Activated naive CD4-positive, alpha-beta T cell treated with anti-CD3 and anti-CD28 coated beads, Interleukin-2, amount 50 U/mL, for 16 hours (primary cell): ENCODE measurements around the gene ABHD3.
"Not testable (repeated sequence)": the region's sequence is repeated elsewhere in the genome, so short reads cannot be mapped to it uniquely, and the experiment has no call there.

Source experiments
- DNase-seq: peaks from one replicate; pipeline ENCODE4 v3.0.0-alpha.2; 2020

ABHD3 gene, protein sequence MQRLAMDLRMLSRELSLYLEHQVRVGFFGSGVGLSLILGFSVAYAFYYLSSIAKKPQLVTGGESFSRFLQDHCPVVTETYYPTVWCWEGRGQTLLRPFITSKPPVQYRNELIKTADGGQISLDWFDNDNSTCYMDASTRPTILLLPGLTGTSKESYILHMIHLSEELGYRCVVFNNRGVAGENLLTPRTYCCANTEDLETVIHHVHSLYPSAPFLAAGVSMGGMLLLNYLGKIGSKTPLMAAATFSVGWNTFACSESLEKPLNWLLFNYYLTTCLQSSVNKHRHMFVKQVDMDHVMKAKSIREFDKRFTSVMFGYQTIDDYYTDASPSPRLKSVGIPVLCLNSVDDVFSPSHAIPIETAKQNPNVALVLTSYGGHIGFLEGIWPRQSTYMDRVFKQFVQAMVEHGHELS

DNA sequence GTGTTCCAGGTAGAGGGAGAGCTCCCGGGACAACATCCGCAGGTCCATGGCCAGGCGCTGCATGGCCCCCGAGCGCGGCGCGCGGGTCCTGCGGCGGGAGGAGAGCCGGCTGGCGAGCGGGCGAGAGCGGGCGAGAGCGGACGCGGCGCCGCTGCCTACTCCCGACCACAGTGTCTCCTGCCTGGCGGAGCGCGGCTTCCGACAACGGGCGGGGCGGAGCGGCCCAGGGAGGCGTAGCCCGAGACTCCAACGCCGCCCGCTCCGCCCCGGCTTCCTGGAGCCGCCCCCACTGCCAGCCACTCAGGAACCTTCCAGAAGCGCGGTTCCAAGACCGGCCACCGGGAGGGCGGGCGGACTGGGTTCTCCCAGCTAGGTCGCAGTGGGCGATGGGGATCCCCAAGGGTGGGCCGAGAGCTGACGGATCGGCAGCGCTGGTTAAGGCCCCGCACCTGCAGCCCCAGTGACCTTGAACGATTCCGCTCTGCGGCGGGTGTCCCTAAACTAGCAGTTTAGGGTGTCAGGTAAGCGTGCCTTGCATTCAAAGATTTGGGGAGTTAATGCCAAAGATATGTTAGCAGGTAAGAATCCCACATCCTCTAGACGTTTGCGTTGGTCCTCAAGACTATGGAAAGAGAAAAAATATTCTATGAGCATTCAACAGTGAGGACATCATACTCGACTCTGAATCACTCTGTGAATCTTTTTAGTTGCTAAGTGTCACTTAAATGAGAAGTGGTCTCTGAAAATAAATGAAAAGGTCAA is at the start of gene ABHD3:
TSS of gene ABHD3 (minus strand) at position 172 of the 762 bp plus-strand sequence. CDS start at position 63, 109 bp downstream.
- DNase-seq: peak; percentile 92

DNA sequence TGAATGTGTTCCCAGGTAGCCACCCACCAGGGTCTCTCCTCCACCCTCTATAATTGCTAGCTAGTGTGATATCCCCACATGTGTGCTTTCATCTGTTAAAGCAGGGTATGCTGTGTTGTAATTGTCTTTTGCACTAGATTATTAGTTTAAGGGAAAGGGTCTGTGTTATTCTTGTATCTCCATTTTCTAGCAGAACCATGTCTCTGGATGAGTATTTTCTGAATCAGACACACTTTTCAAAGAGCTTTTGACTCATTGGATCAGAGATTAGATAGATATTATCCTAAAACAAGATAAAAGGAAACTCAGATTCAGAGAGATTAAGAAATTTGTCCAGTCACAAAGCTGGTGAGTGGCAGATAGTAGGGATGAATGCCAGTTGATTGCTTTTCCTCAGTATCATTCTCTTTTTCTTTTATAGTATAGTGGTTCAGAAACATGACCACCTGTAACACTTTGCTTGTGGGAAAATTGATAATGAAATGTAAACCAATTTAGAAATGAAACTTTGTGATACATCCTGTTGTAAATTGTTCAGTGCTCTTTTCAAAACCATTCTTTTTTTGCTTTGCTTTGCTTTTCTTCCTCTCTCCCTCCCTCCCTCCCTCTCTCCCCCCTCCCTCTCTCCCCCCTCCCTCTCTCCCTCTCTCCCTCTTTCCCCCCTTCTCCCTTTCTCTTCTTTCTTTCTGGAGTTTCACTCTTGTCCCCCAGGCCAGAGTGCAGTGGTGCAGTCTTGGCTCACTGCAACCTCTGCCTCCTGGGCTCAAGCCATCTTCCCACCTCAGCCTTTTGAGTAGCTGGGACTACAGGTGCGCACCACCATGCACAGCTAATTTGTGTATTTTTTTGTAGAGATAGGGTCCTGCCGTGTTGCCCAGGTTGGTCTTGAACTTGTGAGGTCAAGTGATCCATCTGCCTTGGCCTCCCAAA is 43.5 kb upstream of the ABHD3 start:
- DNase-seq: no peak

DNA sequence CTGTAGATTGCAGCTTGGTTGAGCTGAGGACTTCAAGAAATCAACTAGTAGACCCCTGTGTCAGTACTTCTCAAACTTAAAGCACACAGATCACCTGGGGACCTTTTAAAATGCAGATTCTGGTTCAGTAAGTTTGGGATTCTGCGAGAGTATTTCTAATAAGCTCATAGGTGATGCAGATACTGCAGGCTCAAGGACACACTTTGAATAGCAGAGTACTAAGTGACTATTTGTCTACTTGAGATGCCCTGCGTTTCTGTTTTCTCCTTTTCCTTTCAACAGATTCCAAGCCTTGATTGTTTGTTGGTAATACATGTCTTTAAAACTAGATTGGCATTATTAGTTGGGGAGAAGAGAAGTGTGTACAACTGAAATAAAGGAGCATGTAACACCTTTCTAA is 42.7 kb upstream of the ABHD3 start:
- DNase-seq: no peak

DNA sequence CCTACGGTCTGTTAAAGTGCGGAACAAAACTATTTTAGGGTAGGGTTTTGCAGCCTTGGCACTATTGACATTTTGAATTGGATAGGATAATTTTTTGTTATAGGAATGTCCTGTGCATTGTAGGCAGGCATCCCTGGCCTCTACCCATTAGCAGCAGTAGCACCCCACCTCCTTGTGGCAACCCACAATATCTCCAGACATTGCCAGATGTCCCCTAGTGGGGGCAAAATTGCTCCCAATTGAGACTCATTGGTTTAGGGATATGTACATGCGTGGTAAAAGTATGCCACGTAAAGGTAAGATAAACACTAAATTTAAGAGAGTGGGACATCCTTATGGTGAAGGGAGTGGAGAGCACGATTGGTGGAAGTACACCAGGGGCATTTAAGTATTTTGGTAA is 40.7 kb upstream of the ABHD3 start:
- DNase-seq: no peak

DNA sequence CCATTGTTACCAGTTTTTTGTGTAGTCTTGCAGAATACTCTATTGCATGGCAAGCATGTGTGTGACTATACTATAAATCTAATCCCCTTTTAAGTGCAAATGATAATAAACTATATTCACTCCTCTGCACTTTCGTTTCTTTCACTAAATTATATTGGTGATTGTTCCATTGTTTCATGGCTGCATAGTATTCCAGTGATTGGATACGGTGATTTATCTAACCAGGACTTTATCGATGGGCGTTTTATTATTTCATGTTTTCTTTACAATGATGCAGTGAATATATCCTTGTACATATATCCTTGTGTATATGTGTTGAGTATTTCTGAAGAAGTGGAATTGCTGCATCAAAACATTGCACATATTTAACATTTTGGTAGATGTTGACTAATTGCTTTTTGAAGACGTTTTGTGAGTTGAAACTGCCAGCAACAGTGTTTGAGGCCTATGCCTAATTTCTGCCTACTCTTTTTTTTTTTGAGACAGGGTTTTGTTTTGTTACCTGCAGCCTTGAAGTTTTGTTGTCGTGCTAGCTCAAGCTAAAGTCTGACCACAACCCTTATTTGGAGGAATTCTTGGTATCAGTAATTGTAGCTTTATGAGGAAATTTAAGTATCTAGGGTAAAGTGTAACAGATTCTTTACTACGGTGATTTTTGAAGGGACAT is 38.7 kb upstream of the ABHD3 start:
- DNase-seq: no peak

DNA sequence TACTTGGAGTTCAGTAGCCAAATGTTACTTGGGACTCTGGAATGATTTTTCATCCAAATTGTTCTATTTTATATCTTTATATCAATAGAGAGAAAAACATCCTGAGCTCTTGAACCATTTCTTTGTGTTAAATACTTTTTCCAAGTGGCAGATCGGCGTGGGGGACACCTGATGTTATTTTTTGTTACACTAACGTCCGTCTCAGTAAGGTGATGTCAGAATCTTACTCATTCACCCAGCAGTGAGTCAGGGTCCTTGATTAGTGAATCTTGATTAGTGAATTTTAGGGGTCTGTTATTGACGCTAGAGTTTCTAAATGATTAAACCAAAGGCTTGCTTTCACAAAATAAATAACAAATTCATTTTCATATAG is 37.7 kb upstream of the ABHD3 start:
- no peak for DNase-seq

DNA sequence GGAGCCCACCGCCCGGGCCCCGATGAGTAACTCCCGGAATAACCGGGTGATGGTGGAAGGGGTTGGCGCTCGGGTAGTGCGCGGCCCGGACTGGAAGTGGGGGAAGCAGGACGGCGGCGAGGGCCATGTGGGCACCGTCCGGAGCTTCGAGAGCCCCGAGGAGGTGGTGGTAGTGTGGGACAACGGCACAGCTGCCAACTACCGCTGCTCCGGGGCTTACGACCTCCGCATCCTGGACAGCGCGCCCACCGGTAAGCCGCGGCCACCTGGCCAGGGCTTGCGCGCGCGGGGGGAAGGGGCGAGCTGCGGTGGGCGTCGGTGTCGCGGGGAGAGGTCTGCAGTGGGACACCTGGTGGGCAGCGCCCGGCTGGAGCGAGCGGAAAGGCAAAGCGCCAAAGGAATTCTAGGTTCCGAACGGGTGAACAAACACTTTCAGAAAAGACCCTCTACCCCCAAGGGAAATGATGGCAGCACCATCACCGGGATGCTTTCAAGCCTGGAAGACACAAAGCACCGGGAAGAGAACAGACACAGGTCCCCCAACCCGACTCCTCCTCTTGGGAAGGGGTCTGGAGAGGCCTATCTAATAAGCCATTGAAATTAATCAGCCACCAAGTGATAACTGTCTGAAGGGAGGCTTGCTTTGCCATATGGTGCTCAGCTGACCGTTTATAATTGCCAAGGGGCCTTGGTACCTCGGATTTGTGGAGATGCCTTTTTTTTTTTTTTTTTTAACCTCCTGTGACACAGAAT is 37.2 kb upstream of the ABHD3 start:
- peak; percentile 41 for DNase-seq

DNA sequence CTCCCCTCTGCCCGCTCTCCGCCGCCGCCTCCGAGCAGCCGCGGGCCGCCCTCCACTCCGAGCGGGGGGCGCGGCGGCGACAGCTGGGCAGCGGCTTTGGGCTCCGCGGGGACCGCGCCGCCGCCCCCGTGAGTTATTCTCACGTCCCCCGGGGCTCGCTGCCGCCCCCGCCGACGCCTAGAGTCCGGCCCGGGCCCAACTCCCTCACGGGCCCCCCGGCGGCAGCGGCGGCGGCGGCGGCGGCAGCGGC is 36.7 kb upstream of the ABHD3 start:
- DNase-seq: no peak

DNA sequence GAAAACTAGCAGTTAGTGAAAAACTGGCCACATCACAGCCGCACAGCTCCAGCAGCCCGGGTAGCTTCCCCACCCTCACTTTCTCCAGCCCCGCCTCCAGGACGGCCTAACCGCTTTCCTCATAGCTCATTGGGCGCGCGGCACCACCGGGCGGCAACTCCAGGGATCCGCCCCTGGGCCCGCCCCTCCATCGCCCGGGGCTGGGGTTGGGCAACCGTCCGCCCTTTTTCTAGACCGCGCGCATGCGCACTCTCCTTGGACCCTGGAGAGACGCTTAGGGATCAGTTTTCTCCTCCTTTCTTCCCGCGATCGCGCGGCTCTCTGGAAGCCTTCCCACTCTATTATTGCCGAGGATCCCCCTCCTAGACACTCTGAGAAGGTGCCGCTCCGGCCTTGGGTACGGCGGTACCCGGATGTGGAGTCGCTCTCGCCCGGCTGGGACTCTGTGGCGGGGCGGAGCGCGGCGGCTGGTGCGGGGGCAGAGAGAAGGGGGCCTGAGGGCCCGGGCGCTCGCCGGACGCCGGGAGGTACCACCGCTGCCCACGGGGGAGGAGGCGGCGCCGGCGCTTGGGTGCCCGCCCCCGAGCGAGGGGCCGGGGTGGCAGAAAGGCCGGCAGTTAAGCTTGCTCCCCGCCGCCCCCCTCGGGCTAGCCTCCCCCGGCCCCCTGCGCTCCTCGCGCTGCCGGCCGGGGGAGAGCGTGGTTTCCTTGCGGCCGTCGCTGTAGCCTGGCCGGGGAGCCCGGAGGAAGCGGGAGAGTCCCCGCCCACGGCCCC is 36.2 kb upstream of the ABHD3 start, which contains the start of gene MIB1:
TSS of gene MIB1 (plus strand) at position 255 of the 774 bp plus-strand sequence. CDS start 792 bp downstream, outside the sequence.
- peak; percentile 99 for DNase-seq

DNA sequence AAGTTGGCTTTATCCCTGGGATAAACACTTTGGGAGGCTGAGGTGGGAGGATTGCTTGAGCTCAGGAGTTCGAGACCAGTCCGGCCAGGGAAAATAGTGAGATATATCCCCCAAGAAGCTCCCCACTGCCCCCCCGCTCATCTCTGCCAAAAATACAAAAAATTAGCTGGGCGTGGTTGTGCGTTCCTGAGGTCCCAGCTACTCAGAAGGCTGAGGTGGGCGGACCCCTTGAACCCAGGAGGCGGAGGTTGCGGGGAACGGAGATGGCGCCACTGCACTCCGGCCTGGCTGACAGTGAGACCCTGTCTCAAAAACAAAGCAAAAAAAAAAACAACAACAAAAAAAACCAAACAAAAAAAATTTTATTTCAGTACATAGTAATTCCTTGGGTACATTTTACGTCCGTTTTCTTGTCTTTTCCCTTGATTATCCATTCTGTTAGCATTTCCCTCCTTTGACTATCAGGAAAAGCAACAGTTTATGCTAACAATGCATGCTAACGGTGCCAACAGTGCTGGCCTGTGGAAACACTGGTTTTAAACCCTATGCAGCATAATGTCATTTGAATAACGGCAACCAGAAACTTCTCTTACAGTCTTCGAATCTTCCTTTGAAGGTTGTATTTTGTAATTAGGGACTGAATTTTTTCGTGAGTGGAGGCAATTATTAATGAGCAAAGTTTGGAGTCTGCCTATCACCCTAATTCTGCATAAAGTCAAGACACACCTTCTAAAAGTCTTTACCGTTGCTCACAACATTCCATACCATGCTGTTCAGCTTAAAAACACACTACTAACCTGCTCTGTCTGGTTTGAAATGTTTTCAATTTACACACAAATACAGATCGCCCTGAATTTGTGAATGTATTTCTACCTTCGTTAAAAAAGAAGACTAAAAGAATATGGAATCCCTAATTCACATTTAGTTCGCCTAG is 35.3 kb upstream of the ABHD3 start:
- DNase-seq: no peak

DNA sequence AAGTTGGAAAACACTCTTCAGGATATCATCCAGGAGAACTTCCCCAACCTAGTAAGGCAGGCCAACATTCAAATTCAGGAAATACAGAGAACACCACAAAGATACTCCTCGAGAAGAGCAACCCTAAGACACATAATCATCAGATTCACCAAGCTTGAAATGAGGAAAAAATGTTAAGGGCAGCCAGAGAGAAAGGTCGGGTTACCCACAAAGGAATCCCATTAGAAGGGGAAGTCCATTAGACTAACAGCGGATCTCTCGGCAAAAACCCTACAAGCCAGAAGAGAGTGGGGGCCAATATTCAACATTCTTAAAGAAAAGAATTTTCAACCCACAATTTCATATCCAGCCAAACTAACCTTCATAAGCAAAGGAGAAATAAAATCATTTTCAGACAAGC is 32.4 kb upstream of the ABHD3 start:
- not testable (repeated sequence) for DNase-seq

DNA sequence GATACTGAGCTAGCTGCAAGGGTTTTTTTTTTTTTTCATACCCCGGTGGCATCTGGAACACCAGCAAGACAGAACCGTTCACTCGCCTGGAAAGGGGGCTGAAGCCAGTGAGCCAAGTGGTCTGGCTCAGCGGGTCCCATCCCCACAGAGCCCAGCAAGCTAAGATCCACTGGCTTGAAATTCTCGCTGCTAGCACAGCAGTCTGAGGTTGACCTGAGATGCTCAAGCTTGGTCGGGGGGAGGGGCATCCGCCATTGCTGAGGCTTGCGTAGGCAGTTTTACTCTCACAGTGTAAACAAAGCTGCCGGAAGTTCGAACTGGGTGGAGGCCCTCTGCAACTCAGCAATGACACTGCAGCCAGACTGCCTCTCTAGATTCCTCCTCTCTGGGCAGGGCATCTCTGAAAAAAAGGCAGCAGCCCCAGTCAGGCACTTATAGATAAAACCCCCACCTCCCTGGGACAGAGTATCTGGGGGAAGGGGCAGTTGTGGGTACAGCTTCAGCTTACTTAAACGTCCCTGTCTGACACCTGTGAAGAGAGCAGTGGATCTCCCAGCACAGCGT is 31.0 kb upstream of the ABHD3 start:
- DNase-seq: peak; percentile 16

DNA sequence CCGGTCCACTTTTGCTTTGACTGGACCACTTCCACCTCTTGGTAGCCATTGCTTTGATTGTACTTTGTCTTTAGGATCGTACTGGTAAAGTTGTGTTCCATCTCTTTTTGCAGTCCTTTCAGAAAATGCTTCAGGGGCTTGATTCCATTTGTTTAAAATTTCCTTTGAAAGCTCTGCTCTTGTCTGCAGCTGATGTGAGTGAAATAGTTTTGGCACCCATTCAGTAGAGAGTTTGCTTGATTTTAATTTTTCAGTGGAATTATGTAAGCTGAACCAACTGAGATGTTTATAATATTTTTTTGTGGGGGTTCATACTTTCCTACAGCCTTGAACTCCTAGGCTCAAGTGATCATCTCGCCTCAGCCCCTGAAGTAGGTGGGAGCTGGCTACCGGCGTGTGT is 28.4 kb upstream of the ABHD3 start:
- DNase-seq: no peak

DNA sequence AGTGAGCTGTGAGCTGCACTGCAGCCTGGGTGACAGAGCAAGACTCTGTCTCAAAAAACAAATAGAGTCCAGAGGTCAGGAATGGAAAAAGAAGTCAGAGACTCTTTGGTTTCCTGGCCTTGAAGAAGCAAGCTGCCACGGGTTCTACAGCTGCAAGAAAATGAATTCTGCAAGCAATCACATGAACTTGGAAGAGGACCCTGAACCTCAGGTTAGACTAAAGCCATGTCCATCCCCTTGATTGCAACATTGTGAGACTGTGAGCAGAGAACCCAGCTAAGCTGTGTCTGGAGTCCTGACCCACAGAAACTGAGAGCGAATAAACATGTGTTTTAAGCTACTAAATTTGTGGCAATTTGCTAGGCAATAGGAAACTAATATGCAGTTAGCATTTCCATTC is 23.1 kb upstream of the ABHD3 start:
- no peak for DNase-seq

DNA sequence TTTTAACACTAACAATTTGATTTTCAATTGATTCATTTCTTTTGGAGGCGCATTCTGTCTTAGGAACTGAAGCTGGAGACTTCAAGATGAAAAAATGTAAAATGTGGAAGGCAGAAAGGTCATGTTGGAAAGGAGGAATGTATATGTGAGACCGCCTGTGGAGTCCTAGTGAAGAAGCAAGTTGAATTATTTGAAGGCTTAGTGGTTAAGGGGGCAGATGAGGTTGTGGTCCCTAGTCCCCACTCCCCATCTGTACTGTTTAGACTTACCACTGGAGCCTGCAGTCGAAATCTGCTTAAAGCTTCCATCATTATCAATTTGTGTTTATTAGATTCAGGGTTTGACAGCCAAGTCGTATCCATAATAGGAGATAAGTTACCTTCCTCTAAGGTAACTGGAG is 20.6 kb upstream of the ABHD3 start:
- no peak for DNase-seq

DNA sequence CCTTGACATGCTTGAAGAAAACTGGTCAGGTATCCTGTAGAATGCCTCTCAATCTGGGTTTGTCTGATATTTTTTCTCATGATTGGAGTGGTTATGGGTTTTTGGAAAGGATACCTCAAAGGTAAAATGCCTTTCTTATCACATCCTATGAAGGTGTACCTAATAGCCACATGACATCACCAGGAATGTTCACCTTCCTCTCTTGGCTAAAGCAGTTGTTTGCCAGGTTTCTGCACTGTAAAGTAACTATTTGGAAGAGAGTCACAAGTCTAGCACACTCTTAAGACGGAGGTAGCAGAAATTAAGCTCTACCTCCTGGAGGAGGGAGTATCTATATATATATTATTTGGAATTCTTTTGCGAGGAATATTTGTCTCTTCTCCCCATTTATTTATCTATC is 18.1 kb upstream of the ABHD3 start:
- no peak for DNase-seq

DNA sequence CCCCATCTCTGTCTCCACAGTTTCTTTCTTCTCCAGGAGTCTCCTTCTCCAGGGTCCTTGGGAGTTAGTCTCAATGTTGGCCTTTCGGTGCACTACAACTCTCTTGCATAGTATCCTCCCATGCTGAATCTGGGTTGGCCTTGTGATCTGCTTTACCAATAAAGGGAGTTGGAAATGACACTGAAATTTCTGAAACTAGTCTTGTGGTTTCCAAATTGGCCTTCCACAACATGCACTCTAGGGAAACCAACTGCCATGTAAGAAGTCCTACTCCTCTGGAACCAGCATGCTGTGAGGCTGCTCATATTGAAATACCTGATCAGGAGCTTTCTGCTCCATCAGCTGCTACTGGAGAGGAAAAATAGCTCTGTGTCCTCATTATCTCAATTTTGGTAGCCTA is 9.9 kb upstream of the ABHD3 start:
- DNase-seq: no peak

DNA sequence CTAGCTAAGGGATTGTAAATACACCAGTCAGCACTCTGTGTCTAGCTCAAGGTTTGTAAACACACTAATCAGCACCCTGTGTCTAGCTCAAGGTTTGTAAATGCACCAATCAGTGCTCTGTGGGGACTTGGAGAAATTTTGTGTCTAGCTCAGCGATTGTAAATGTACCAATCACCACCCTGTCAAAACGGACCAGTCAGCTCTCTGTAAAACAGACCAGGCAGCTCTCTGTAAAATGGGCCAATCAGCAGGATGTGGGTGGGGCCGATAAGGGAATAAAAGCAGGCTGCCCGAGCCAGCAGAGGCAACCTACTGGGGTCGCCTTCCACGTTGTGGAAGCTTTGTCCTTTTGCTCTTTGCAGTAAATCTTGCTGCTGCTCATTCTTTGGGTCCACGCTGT is 2.6 kb upstream of the ABHD3 start:
- DNase-seq: not testable (repeated sequence)

DNA sequence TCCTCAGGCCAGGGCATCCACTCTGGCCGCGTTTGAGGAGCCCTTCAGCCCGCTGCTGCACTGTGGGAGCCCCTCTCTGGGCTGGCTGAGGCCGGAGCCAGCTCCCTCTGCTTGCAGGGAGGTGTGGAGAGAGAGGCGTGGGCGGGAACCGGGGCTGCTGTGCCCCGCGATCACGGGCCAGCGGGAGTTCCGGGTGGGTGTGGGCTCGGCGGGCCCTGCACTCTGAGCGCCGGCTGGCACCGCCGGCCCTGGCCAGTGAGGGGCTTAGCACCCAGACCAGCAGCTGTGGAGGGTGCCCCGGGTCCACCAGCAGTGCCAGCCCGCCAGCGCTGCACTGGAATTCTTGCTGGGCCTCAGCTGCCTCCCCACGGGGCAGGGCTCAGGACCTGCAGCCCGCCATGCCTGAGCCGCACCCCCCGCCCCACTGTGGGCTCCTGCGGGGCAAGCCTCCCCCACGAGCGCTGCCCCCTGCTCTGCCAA is 1.9 kb upstream of the ABHD3 start:
- no peak for DNase-seq
